ENCODE data around the gene HECW1. TPM values are rescaled to one million over a fixed set of nuclear protein-coding genes. Genes with fewer than 3 reads are reported as not detected.

The HECW1 gene
- total and polyA plus RNA-seq, 10 of the 15 experiments (the other 5 are each of a cell fraction or from before 2014, with no cell fraction given) = under 0.01 to 0.31 (median 0.04) TPM; not detected in 3

DNA sequence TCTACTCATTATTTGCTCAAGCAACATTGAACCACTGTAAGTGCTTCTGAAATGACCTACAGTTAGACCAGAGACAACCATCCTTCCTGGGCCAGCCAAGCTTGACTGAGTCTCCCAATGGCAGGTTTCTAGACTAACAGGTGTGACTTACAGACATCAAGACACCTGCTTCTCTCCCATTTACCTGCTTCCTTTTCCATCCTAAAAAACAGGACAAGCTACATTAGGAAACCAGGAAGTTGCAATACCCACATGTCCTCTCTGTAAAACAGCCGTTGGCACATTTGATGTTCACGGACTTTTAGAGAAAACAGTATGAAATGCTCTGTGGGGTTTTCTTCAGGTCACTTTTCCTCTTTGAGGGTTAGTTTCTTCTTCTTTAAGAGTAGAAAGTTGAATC lies 4.0 kb downstream of the HECW1 start:
- no TSS peak for BruUV-seq (replicated peaks)

GRCh38 chr7:43117095-43117494 lies 4.6 kb downstream of the HECW1 start:
- Histone ChIP-seq H3K9me3 (replicated peaks; ENCODE audit: control insufficient read depth, insufficient read depth, low read length) (no peaks in the 10 kb centered on the region), H3K27ac (ENCODE audit: control insufficient read depth, insufficient read depth) (no peak overlapping the region), H4K20me1 (ENCODE audit: control insufficient read depth, insufficient read depth) (no peaks in the 10 kb centered on the region), H3K4me3 (no peak overlapping the region), H2AFZ (ENCODE audit: control insufficient read depth, low read depth, low read length) (no peak overlapping the region), H3K4me2 (ENCODE audit: control insufficient read depth, insufficient read depth) (no peak overlapping the region), H3K4me1 (ENCODE audit: control insufficient read depth, insufficient read depth, low read length) (no peaks in the 10 kb centered on the region; the same call in 1 of the 2 replicates), H3K36me3 (ENCODE audit: control insufficient read depth in 2 of 2, insufficient read depth in 2 of 2, low read length in 1 of 2) (no peaks in the 10 kb centered on the region), H3K9ac (ENCODE audit: control insufficient read depth, insufficient read depth, low read length) (no peak overlapping the region), H3K79me2 (ENCODE audit: control insufficient read depth, insufficient read depth, low read length) (no peaks in the 10 kb centered on the region), H3K27me3 (replicated peaks in 1 of 2; ENCODE audit: control insufficient read depth in 2 of 2, insufficient read depth in 2 of 2, low read length in 1 of 2) (peaks cover 3 to 17% of the 10 kb centered on the region in 2 experiments)
- BruUV-seq (replicated peaks) = no TSS peak
- in situ Hi-C loops (cut with MboI) (no loop called here), intact Hi-C loops (cut with micrococcal nuclease; ENCODE audit: unreplicated experiment) (no loop called here)
- ChIA-PET SMC1A (ENCODE audit: uncharacterized antibody, unreplicated experiment) (interaction anchor here (0.7 kb wide), 1 partner anchor 135 kb away, joined by 3 read pairs; no protein-coding TSS in a partner anchor), POLR2A (interaction anchor here (0.6 kb wide), 2 partner anchors 215 to 727 kb away, joined by 7 to 8 read pairs; no protein-coding TSS in a partner anchor), RAD21 (ENCODE audit: unreplicated experiment) (no interaction called here), CTCF (interaction anchor here (1.1 to 1.8 kb wide), 2 partner anchors 9 kb away, joined by 3 read pairs; no protein-coding TSS in a partner anchor)
- no peak for ATAC-seq
- no peak for DNase-seq (ENCODE audit: low read depth, low spot score)
- no peak for FAIRE-seq
- WGBS (ENCODE audit: insufficient coverage, insufficient replicate concordance, low lambda C conversion rate, missing lambda C conversion rate) = 0% methylated on average over 1 of the region's 1 CpG
- TF ChIP-seq PML (IDR thresholded peaks at IDR 0.05; ENCODE audit: low read length) = no peak
- TF ChIP-seq PAX8 (IDR thresholded peaks at IDR 0.05) = no peak
- no peak for TF ChIP-seq ZBTB40 (IDR thresholded peaks at IDR 0.05; ENCODE audit: borderline replicate concordance)
- TF ChIP-seq USF2 (IDR thresholded peaks at IDR 0.05; ENCODE audit: borderline replicate concordance, low read depth, low read length) = no peak
- TF ChIP-seq ZNF687 (IDR thresholded peaks at IDR 0.05) = no peak

More for the DNA sequence above, 4.0 kb downstream of the HECW1 start:
- ChIA-PET CTCF (interaction anchor here (1.1 kb wide), 1 partner anchor 8 kb away, joined by 3 read pairs; no protein-coding TSS in a partner anchor), RAD21 (ENCODE audit: unreplicated experiment) (interaction anchor here (1.7 kb wide), 1 partner anchor 11 kb away, joined by 5 read pairs; no protein-coding TSS in a partner anchor), SMC1A (ENCODE audit: uncharacterized antibody, unreplicated experiment) (no interaction called here), POLR2A (no interaction called here)
- no peak for FAIRE-seq
- H3K4me1 ChIP-seq (ENCODE audit: control insufficient read depth, insufficient read depth, low read length) = no peaks in the 10 kb centered on the region; the same call in 1 of the 2 replicates
- no peak overlapping the region for H3K9ac ChIP-seq (ENCODE audit: control insufficient read depth, insufficient read depth, low read length)
- no peak overlapping the region for H3K4me2 ChIP-seq (ENCODE audit: control insufficient read depth, insufficient read depth)
- H3K4me3 ChIP-seq = no peak overlapping the region
- no peak for ATAC-seq
- H3K27ac ChIP-seq (ENCODE audit: control insufficient read depth, insufficient read depth) = no peak overlapping the region
- no peaks in the 10 kb centered on the region for H3K9me3 ChIP-seq (replicated peaks; ENCODE audit: control insufficient read depth, insufficient read depth, low read length)
- no peaks in the 10 kb centered on the region for H3K79me2 ChIP-seq (ENCODE audit: control insufficient read depth, insufficient read depth, low read length)
- H2AFZ ChIP-seq (ENCODE audit: control insufficient read depth, low read depth, low read length) = no peak overlapping the region
- in situ Hi-C loops (cut with MboI) = no loop called here
- no peak for DNase-seq (ENCODE audit: low read depth, low spot score)
- intact Hi-C loops (cut with micrococcal nuclease; ENCODE audit: unreplicated experiment) = no loop called here
- H3K27me3 ChIP-seq (replicated peaks in 1 of 2; ENCODE audit: control insufficient read depth in 2 of 2, insufficient read depth in 2 of 2, low read length in 1 of 2) = peaks cover 3 to 17% of the 10 kb centered on the region in 2 experiments
- WGBS (ENCODE audit: insufficient coverage, insufficient replicate concordance, low lambda C conversion rate, missing lambda C conversion rate) = 90% methylated on average over 2 of the region's 2 CpGs
- no peaks in the 10 kb centered on the region for H3K36me3 ChIP-seq (ENCODE audit: control insufficient read depth in 2 of 2, insufficient read depth in 2 of 2, low read length in 1 of 2)
- no peak for TF ChIP-seq SP1 (IDR thresholded peaks at IDR 0.05; ENCODE audit: low read depth, low read length)
- TF ChIP-seq GATAD2B (conservative IDR thresholded peaks at IDR 0.05; ENCODE audit: low read depth) = no peak
- no peak for TF ChIP-seq TCF12 (IDR thresholded peaks at IDR 0.05; ENCODE audit: low read depth, low read length)
- TF ChIP-seq FOS (IDR thresholded peaks at IDR 0.05; ENCODE audit: borderline replicate concordance, extremely low read depth, insufficient read length) = no peak
- TF ChIP-seq NFIC (IDR thresholded peaks at IDR 0.05; ENCODE audit: low read depth, low read length) = no peak
- no peak for TF ChIP-seq POLR2A (IDR thresholded peaks at IDR 0.05; ENCODE audit: low read depth, low read length)
- no peak for TF ChIP-seq HDAC2 (IDR thresholded peaks at IDR 0.05)
- H4K20me1 ChIP-seq (ENCODE audit: control insufficient read depth, insufficient read depth) = no peaks in the 10 kb centered on the region

All from GM12878 (cell line).